CMK (cell line): ENCODE measurements around the gene SEC16A.

Experiments used
- DNase-seq: peaks from one replicate; pipeline ENCODE4 v3.0.0-alpha.2; 2010; ENCODE audit warnings: low read depth

Gene SEC16A

DNA sequence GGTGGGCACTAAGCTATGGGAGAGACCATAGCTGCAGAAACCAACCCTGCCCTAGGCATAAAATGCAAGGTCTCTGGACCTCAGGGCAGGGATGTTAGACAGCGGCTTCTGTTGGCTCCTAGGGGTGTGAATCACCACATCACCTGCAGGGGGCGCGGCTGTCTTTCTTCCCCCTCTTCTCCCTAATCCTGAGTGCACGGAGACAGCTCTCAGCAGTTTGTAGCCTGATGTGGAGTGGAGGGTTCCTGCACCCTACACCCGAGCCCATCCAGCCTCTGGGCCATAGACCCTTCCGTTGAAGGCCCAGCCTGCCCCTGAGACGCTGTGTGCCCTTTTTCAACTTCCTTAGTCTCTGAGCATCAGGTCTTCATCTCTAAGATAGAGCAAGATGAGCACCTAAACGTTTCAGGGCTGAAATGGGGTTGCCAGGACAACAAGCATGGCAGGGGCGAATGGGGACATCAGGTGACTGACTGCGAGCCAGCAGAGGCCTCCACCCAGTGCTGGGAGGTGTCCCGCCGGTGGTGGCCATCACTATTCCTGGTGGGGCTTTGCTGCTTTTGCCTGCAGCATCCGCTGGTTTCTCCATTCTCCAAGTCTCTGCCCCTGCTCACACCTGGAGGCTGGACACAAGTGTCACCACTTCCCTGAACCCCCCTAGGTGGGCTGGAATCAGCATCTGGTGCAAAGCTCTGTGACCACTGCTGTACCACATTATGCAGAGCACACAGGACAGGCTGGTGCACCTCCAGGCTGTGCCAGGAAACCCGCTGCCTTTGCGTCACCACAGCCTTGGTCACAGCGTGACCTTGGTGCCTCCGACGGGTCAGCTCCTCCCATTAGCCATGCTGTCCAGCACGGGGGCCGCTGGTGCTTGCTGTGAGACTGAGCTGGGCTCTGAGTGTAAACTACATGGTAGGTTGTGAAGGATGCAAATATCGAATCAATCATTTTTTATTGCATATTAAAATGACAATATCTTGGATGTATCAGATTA is 2.5 kb upstream of the SEC16A start:
- peak; percentile 45 for DNase-seq

DNA sequence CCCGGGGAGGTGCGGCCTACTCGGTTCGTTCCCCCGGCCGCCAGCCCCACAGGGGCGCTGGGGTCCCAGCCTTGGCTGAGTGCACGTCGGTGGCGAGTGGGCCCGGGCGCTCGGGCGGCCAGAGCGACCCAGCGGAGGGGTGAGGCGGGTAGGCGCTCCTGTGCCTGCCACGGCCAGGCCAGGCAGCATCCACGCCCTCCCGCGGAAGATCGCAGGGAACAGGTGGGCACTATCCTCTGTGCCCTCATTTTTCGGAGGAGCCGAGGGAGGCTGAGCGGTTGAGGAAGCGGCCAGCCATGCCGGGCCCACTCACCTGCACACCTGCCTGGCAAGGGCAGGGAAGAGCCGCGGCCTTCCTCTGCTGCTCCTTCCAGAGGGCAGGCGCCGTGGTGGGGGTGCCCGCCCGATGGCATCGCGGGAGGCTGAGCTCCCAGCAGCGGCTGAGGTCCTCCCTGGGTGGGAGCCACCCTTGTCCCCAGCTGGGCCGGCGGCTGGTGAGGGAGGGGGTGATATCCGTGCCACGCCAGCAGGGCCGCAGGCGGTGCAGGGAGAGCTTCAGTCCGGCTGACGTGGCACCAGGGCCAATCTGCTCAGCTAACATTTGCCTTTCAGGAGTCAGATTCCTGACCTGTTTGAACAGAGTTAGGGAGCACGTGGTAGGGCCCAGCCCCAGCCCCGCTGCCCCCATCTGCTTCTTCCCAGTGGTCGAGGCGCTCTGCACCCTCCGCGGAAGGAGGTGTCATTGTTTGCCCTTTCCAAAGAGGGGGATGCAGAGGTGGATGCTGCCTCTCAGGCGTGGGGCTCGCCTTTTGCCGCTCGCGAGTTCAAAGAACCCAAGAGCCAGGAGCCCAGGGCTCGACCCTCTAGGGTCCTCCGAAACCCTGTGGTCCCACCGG is 1.6 kb upstream of the SEC16A start:
- no peak for DNase-seq

DNA sequence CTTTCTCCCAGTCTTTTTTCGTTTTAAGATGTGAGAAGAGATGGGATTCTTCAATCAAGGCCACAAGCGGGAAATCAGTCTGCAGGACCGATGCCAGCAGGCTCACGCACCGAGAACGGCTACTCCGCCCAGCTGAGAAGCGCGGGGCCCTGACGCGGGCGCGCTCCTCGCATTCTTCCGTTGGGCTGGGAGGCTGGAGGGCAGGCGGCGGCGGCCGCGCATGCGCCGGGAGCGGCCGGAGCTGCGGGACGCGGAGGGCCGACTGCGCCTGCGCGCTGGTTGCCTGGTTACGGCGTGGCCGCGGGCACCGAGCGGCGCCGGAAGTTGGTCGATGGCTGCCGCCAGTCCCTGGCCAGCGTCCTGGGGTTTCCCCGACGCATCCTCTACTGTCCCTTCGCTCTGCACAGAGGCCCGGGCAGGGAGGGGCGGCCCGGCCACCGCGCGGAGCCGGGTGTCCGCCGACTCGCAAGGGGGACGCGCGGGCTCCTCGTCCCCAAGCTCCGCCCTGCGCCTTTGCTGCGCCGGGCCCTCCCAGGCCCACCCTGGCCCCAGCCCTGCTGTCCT is 831 bp upstream of the SEC16A start:
- DNase-seq, result peak; percentile 75

DNA sequence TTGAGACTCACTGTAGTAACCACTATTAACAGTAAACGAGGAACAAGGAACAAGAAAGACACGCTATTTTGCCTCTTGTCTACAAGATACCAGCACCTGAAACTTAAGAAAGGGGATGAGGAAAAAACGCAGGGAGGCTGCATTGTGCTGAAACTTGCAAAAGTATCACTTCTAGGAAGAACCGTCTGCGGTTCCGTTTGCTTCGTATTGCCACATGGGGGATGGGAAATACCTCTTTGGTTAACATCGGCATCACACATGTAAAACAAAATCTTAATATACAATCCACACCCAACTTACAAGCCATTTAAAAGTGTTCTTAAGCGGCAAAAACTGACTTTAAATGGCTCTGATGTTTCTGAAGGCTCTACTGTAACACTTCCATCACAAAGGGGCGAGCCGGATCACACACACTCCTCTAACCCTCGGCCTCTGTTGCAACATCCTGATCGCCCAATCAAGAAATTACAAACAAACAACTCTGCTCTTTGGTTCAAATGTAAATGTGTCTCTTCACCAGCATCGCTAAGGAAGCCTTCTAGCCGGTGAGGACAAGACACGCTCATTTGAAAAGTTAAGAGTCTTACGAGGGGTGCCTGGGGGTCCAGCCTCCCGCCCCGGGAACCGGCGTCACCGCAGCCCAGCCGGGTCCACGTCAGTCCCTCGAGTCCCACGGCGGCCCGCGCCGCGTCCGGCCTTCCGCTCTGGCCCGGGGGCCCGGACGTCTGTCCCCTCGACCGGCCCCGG is 621 bp downstream of the SEC16A start:
- DNase-seq, result peak; percentile 14

DNA sequence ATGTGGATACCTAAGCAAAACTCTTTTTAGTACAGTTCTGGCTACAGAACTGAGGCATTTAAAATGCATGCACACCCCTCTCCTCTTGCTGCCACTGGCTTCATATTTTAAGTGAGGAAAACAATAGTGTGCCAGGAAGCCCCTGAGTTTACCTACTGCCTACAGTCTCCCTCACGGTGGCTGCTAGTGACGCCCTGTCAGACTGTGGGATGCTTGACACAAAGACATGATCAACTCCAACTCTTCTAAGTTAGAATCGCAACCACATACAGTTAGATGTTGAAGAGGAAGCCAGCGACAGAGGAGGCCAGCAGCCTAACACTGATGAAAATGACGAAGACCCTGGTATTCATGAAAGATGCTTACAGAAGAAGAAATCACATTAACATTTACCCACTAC is 1.3 kb downstream of the SEC16A start:
- no peak for DNase-seq

DNA sequence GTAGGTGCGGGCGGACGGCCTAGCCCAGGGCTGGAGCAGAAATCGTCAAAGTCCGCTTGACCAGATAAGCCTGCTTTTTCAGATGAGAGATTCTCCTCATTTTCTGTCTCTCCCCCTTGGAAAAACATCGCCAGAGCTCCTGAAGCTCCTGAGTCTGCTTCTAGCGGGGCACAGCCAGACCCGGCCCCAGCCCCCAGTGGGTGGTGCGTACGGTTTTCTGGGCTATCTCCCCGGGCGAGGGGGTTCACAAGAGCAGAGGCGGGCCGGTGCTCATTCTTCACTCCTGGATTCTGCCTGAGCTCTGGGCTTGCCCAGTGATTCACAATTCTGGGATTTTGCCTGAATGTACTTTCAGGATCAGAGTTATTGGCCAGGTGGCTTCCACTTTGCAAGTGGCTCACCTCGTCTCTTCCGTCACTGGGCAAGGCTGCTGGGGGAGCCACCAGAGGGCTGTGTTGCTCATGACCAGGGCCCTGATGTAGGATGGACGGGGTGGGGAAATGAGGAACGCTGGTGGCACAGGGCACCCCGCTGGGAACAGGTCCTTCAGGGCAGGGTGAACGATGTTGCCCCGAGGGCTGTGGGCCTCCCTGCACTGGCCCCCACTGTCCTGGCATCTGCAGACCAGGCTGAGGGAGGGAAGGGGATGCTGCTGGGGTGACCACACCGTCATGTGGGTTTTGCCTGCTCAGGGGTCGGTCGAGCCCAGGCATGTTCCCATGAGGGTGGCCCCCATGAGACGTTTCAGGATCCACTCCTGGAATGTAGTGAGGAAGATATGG is 6.3 kb downstream of the SEC16A start:
- no peak for DNase-seq

DNA sequence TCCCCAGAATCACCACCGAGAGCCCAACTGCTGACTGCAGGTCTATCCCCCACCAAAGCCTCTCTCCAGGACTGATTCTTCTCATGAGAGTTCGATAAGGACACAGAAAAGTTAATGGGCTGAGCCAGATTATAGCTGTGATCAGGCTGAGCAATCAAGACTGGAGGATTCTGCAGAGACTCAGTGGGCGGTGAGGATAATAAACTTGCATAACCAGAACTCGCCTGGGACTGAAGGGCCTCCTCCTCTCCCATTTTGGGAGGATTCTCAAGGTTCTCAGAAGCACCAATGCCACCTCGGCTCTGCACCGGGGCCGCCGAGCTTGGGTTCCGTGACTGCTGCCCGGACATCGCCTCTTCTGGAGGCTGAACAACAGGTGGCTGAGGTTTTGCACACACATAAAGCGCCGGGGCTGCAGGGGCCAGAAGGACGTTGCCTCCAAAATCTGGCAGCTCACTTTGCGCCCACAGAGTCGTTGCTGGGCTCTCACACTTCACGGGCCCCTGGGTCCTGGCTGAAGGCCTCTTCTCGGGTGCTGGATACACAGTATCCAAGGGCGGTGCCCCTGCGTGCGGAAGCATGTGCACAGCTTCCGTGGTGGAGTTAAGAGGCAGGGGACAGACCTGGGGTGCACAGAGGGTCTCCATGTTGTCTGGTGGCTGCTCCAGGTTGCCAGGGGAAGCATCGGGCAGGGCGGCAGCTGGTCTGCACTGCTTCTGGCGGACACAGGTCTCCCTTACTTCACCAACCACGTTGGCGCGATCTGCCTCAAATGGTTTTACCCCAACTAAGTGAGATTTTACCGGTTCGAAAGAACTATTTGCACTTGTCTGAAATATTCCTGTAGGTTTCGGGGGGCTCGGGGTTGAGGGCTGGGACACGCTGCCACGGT is 7.6 kb downstream of the SEC16A start:
- DNase-seq, result no peak

DNA sequence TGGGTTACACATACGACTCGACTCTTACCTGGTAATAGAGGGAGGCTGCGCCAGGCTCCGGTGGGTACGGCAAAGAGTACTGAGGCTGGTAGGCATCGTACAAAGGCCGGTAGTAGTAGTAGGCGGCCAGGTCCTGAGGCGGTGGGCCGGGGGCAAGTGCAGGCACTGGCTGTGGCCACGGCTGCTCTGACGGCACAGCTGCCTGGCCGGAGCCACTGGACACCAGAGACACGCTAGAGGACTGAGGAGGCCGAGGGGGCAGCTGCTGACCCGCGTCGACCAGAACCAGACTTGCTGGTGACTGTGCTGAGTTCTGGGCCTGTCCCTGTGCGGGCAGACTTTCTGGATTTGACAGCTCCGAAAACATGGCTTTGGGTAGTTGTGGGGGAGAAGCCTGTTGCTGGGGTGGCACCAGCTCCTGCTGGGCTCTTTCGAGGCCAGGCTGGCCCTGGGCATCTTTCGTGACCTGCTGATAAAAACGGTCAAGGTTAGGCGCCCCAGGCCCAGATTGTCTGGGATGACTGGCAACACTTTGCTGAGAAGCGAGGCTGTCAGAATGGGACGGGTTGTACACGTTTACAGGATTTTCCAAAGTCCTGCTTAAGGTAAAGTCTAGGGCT is 8.7 kb downstream of the SEC16A start:
- no peak for DNase-seq

DNA sequence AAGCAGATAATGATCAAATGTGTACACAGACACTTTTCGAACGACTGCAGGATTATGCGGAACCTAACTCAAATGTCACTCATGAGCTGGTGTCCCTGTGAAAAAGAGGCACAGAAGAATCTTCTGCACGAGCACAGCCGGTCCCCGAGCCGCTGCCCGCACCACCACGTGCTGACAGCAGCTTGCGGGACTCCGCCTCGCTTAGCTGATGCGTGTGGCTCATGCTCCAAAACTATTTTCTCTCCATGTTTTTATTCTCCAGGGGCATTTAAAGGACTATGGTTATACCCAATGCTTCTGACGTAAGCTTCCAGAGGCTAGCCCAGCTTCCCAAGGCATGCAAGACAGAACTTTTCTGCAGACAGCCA is 9.5 kb downstream of the SEC16A start:
- DNase-seq, result no peak

DNA sequence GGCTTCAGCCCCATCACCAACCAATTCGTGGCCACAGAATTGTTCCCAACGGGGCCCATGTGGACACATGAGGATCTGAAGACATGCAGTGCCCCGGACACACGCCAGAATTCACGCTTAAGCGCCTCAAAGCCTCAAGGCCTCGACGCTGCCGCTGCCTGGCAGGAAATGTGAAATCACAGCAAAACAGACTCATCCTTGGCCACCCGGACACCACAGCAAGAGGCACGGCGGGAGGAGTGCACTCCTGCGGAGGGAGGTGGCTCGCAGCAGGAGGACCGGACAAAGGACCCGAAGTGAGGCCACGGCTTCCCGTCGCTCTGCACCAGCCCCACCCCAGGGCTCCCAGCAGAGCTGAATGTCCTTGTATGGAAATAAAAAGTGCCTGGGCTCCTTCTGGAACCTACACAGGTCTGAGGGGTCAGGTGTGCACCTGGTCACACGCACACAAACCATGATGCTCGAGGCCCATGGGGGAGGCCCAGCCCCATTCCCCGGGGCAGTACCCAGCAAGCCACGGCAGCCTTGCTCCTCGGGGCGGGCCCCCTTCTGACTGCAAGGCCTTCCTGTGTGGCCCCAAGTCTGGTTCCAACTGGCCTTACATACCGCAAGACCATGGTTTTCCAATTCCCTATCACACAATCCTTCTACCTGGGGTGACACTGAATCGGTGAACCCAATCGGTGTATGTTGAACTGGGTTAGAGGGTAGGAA is 10.0 kb downstream of the SEC16A start:
- DNase-seq, result no peak

DNA sequence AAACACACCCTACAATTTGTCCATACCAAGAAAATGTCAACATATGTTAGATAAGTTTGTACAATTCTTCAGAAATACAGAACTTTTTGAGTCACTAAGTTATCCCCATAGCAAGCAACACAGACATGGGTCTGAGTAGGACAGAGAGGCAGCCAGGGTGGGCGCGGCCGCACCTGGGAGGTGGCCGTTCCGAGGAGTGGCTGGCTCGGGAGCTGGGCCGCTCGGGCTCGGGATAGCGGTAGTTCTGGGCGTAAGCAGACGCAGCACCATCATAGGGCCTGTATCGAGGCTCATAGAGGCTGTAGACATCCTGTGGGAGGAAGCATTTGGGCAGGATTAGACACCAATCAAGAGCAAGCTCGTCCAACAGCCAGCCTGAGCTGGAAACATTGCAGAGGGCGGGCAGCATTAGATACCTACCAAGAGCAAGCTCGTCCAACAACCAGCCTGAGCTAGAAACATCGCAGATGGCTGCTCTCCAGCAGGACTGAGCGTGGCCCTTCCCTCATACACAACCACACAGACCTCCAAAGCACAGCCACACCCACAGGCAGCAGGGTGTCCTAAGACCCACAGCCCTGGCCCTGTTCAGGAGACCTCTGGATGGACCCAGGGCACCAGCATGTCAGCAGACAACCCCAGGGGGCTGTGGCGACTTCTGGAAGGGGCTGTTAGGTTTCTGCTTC is 10.9 kb downstream of the SEC16A start:
- no peak for DNase-seq

DNA sequence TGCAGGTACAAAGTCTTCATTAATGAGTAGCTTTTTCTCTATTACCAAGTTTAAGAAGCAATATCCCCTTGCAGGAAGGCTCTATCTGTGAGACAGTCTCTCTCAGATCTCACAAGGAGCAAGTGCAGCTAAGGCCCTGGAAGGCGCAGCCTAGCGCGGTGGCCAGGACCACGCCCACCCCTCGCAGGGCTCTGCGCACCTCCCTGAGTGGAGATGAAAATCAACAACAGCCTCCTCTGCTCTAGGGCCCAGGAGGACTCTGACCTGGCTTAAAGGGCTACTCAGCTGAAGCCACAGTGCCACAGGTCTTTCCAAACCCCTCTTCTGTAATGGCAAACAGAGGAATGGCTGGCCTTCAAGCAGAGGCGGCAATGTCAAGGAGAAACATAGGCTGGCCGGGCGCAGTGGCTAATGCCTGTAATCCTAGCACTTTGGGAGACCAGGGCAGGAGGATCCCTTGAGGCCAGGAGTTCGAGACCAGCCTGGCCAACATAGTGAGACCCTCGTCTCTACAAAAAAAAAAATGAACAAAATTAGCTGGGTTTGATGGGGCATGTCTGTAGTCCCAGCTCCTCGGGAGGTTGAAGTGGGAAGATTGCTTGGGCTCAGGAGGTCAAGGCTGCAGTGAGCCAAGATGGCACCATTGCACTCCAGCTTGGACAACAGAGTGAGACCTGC is 11.9 kb downstream of the SEC16A start:
- DNase-seq, result no peak

DNA sequence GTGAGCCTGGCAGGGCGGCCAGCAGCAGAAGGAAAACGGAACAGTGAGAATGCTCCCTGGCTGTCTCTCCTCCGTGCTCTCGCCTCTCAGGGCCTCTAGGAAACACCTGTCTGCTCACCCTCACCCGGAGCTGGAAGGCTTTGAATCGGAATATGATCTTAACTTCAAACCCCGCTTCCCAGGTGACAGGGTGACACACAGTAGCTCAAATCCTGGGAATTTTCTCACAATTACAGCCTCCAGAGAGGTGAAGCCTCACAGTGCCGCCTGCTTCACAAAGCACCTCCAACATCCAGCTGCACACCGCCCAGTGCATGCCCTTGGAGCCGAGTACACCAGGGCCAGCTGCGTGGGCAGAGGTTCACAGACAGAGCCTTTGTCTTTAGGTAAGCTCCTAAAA is 12.5 kb downstream of the SEC16A start:
- no peak for DNase-seq

DNA sequence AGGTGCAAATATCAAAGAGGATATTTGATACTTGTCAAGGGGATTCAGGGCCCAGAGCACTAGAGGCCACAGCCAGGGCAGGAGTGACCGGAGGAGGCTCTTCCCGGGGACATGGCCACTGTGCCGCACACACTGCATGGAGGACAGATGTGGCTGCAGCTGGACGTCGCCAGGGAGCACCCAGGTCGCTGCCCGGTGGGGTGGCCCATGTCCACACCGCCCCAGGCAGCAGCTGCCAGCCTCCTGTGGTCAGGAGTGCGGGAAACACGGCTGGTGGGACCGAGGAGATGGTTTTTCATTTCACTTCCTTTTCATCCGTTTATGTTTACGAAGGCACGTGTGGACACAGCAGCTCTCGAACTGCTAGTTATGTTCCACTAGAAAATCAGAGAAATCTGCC is 15.1 kb downstream of the SEC16A start:
- DNase-seq, result no peak

DNA sequence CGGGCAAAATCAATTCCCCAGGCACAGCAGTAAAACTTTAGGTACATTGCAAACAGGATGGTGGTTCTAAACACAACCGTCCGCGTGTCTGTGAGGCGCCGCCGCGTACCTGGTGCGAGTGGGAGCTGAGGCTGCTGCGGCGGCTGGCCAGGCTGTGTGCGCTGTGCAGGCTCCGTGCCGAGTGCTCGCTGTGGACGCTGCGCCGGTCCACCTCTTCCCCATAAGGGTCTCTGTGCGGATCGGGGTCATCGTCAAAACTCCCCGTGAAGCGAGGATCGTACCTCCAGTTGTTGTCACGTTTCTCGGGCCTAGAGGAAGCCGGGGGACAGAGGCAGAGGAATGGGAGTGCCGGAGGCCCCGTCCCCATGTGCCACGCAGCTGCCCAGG is 16.7 kb downstream of the SEC16A start:
- DNase-seq, result no peak

DNA sequence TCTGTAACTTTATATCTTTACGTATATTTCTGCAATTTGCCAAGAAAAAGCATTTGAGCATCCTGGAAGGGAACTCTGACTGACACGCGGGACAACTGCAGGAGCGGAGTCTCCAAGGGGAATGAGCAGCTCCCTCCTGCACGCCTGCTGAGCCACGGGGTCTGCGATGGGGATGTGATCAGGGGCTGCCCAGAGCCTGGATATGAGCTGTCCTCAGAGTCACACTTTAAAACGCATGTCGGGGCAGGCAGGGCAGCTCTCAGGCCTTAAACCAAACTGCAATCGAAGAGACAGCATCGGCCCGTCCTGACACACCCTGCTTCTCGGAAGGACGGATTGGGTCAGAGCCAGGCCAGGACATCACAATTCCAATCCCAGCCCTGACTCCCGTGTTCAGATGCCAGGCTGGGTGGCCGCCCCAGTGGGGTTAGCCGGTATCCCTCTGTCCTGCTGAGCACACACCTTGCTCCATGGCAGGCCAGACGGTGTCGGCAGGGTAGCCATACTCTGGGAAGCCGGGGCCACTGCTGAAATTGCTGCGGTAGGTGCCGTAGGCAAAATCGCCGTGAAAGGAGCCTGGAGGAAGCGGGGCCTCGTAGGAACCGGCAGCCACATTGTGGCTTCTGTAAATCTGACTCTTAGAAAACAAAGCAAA is 17.2 kb downstream of the SEC16A start:
- no peak for DNase-seq

DNA sequence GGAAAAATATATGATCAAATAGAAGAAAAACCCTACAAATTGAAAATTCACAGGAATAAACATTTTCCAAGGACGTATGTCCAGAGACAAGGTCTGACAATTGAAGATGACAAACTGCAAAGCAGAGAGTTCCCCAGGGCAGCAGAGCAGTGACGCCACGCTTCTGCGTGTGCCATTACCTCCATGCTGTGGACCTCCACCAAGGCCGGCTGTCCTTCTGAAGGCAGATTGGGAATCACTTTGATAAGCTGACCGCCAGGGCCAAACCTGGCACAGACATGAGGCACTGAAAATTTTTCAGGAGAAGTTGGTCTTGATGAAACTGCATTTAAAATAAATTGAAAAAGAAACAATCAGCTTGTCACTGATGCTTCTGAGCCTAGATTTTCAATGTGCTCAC is 18.6 kb downstream of the SEC16A start:
- no peak for DNase-seq
